GM18505 (cell line): ENCODE results near the gene SIL1.

Experiments used
- ATAC-seq: cut with Tn5 transposase; IDR thresholded peaks from one replicate; pipeline ENCODE4 v1.9.1; 2021; ENCODE audit not compliant: unreplicated experiment
- POLR2A ChIP-seq: IDR thresholded peaks from 4 replicates; pipeline ENCODE4 v1.6.1; 2011; ENCODE audit warnings: borderline replicate concordance; ENCODE audit not compliant: insufficient read depth, insufficient read length; ENCODE audit errors: extremely low read depth

The SIL1 gene

DNA sequence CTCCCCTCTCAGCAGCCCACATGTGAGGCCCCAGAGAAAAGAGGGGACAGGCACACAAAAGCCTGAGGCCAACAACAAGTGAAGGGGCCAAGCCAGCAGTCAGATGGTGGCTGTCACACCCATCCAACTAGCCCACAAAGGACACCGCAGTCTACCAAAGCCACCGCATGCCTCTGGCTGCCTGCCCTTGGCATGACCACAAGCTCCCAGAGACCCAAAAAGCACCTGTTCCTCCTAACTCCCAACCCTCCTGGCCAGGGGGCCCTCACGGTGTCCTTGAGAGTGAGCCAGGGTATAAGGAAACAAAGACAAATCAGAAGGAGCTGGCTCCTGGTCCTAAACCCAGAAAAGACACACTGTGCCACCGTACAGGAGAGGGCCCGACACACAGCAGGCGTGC is 245.2 kb downstream of the SIL1 start:
- TF ChIP-seq POLR2A, result no peak
- no peak for ATAC-seq

DNA sequence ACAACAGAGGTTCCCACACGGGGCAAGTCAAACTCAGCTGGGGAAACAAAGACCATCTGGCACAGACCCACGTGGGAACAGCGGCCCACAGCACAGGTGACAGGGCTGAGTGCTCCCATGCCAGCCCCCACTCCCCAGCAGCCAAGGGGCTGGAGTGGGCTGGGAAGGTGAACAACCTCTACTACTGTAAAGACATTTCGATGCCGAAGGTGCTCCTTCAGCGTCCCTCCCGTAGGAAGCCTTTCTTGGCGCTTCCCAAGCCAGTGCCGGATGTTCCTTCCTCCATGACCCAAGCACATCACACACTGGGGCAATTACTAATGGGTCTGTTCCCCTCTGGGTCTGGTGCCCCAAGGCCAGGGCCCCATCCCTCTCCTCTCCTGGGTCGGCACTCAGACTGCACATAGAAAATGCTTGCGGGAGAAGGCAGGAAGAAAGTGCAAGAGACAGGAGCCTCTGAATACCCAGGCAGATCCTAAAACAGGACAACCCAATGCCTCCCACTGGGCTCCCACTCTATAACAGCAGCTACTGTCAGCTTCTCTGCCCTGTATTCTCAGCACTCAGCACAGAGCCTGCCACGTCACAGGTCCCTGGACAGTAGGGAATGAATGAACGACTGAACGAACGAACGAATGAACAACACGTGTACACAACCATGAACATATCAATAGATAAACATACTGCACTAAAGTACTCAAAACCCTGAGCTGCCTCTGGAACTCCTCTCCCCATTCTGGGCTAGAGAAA is 246.0 kb downstream of the SIL1 start:
- ATAC-seq, result no peak
- no peak for TF ChIP-seq POLR2A

DNA sequence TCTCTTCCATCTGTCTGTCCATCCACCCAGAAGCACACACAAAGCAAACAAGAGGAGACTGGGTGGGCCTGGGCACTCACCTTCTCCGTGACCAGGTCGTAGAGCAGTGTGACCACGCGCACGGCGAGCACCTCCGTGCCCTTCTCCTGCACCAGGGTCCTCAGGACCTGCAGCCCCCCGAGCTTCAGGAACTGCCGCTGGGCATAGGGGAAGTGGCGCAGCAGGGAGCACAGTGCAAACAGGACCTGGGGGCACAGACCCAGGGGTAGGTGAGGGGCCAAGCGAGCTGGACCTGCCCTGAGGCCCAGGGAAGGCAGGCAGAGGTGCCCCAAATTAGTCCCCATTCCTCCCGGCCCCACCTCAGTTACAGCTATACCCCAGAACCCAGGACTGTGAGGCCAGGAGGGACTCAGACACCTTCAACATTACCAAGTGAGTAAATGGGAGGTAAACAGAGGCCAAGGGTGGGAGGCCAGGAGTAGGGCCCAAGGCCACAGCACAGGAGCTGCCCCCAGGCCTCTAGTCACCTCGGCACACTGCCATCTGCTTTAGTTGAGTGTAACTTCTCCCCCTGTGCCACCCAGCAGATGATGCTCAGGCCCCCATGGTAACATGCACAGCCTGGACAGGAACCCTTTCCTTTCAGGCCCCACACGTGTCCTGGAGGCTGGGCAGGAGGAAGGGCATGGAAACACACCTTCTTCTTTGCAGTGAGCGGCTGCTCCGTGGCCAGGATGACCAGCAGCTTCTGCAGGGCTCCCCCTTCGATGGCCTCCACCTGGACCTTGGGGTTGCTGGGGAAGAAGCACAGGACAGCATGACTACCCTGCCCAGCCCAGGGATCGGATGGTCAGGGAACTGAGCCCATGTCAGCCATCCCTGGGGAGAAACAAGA is 246.8 kb downstream of the SIL1 start:
- TF ChIP-seq POLR2A, result no peak
- no peak for ATAC-seq

DNA sequence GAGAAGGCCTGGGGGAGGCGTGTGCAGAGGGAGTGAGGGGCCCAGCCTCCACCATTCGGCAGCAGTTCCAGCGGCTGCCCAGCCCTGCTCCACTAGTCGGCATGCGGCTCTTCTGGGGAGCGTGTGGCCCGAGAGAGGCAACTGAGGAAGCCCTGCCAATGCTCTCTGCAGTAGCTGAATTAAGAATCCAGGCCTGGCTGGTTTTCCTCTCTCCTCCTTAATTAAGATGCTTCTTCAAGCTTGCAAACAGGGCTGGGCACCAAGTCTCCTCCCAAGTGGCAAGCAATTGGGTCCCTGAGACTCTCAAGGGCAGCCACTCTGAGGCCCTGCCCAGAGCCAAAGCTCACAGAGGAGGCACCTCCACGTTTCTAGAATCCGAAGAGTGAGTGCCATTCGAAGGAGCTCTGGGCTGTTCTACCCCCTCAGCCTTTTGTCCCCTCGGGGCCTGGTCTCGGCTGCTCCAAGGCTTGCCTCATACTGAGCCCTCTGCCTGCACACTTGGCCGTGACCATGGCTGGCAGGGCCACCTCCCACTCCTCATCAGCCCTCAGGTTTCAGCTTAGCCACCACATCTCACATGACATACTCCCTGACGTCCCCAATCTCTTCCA is 247.6 kb downstream of the SIL1 start:
- no peak for TF ChIP-seq POLR2A
- no peak for ATAC-seq

DNA sequence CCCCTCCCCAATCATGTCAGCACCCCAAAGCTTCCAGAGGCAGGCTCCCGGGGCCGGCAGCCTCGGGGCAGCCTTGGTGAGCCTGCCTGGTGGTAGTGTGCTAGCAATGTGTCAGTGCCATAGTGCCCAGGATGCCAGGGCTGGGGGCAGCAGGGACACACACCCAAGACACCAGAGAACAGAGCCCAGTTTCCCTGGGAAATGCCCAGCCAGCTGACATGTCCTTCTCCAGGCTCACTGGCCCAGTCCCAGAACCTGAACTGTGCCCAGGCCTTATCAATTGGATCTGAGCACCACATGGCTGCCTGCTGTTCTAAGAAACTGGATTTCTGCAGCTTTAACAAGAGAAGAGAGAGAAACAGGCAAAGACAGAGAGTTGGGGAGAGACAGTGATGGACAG is 248.2 kb downstream of the SIL1 start:
- ATAC-seq, result no peak
- TF ChIP-seq POLR2A, result no peak

DNA sequence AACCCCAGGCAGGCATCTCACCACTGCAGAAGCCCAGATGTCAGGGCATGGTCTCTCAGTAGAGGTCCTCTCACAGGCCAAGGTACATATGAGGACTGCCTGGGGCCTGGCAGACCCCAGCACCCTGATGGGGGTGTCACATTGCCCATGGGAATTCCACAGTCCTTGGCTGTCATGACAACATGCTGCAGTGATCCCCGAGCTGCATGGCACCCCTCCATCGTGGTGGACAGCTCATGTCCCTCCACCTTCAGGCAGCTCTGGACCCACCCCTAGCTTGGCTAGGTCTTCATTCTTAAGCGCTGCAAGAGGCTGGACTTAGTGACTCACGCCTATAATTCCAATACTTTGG is 249.0 kb downstream of the SIL1 start:
- ATAC-seq, result no peak
- no peak for TF ChIP-seq POLR2A

DNA sequence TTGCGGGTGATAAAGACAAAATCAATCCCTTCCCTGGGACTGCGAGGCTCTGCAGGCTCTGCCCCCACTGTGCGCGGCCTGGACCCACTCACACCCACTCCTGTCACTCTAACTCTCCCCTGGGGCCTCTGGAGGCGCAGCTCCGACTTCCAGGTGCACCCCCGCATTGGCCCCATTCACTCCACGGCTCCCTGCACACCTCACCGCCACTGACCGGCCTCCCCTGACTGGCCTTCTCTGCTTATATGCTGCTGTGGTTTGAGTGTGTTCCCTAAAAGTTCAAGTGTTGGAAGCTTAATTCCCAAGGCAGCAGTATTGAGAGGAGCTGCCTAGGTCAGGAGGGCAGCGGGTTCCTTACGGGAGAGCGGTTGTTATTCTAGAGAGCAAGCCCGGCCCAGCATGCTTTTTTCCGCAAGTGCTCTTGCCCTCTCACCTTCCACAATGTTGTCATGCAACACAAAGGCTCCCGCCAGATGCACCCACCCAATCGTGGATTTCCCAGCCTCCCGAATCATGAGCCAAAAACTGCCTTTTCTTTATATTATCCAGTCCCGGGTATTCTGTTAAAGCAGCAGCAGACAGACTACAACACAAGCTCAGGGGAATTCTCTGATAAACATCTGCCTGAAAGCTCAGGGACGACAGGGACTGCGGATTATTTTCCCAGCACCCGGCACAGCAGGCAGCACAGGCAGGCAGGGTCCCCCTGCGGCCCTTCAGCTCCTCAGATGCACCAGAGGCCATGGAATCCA is 249.5 kb downstream of the SIL1 start:
- no peak for ATAC-seq
- no peak for TF ChIP-seq POLR2A

DNA sequence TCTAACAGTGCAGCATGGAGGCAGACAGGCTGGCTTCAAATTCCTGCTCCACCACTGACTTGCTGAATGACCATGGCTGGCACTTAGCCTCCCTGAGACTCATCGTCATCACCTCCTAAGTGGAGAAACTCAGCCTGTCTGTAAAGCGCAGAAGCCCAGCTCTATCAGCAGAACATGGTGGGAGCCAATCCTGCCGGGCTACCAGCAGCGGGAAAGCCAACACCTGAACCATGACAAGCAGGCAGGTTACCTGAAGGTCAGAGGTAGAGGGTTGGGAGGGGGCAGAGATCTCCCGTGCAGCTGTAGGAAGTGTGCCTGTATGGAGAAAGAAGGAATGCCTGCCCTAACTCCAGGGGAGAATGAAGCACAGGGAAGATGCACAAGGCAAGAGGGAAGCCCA is 250.4 kb downstream of the SIL1 start:
- ATAC-seq, result no peak

DNA sequence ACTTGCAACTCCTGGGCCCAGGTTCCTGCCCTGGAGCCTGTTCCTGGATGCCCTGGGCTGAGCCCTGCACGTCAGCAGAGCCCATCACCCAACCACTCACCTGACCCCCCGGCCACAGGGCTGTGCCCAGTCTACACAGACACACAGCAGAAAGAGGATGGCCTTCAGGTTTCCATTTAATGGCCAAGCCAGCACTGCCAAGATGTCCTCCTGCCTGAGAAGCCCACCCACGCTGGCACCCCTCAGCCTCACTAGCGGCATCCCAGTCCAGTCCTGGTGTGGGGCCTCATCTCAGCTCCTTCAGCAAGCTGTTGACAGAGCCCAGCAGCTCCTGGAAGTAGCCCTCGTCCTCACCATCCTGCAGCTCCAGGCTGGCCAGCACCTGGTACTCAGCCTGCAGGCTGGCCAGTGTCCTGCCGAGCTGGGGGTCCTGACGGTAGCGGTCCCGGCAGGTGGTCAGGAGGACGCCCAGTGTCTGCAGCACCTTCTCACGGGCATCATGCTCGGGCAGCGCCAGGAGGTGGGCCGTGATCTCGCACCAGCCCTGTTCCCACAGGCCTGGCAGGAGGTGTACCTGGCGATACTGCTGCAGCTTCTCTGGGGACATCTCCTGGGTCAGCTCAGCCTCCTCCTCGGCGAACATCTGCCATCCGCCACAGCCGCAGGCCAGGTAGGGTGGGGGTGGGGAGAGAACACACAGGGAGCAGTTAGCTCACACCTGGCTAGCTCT is 251.2 kb downstream of the SIL1 start:
- ATAC-seq, result no peak
- TF ChIP-seq POLR2A, result no peak

More for the DNA sequence above, 250.4 kb downstream of the SIL1 start:
- TF ChIP-seq POLR2A, result no peak

DNA sequence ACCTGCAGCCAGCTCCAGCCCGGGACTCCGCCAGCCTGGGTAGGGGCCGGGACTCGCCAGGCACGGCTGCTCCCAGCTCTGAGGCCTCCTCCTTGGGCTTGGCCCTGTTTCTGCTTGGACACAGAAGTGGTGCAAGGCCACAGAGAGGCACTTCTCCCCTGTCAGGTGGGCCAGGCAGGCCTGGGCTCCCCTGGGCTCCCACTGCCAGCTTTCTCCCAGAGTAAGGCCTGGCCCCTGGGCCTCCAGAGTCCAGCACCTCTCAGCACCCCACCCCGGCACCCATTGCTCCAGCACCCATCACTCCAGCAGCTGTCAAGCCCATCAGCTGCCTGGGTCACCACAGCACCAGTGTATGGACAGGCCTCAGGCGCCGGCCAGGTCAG is 251.9 kb downstream of the SIL1 start:
- TF ChIP-seq POLR2A, result no peak
- ATAC-seq, result no peak

DNA sequence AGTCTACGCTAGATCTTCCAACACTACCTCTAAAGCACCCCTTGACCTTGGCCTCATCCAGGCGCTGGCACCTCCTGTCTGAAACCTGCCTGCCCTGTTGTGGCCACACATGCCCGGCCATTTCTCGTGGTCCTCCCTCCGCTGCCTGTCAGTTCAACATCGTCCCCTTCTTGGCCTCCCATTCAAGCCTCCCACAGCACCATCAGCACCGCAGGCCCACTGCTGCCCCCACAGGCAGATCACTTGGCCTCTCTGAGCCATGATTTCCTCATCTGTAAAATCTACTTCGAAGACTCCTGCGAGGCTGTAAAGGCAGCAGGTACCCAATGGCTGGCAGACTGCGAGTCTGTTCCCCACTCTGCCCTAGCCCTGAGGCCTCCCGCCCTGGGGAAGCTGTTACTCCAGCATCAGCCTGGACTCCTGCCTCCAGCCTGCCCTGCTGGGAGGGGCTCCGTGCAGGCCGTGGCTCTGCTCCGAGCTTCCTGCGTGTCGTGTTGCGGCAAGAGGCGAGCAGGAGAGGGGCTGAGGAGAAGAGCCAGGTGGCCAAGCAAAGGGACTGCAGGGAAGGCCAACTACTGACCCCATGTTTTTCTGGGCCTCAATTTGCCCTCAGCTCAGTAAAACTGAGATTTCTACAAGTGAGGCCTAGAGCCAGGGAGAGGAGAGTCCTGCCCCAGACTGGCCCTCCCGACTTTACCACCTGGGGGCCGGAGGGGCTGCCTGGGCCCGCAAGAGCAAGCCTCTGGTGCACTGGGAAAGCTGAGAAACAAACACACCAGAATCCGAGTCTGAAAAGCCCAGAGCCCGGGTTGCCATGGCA is 252.5 kb downstream of the SIL1 start:
- TF ChIP-seq POLR2A, result no peak
- ATAC-seq, result no peak
